Suppressor macrophage treated with lipopolysaccharide for 4 hours (primary cell): ENCODE measurements around the gene FAM120B.
"Not testable (repeated sequence)": the region's sequence is repeated elsewhere in the genome, so short reads cannot be mapped to it uniquely, and the experiment has no call there.

Experiments
- DNase-seq: peaks from one replicate; pipeline ENCODE4 v3.0.0-alpha.2; 2020

The FAM120B gene

GRCh38 chr6:170398743-170399369 lies 92.3 kb downstream of the FAM120B start:
- not testable (repeated sequence) for DNase-seq

GRCh38 chr6:170399955-170400558 lies 93.5 kb downstream of the FAM120B start:
- not testable (repeated sequence) for DNase-seq

- no peak for DNase-seq
Measured at GRCh38 chr6:170402318-170403040, 95.9 kb downstream of the FAM120B start.

GRCh38 chr6:170403451-170403850 lies 96.9 kb downstream of the FAM120B start:
- no peak for DNase-seq

- no peak for DNase-seq
Measured at GRCh38 chr6:170404036-170404435, 97.5 kb downstream of the FAM120B start.

GRCh38 chr6:170404697-170405096 lies 98.1 kb downstream of the FAM120B start:
- no peak for DNase-seq

GRCh38 chr6:170405311-170405975 lies 98.9 kb downstream of the FAM120B start:
- DNase-seq, result peak; percentile 24

GRCh38 chr6:170407200-170407599 lies 100.6 kb downstream of the FAM120B start:
- DNase-seq, result no peak

- no peak for DNase-seq
Measured at GRCh38 chr6:170407932-170408331, 101.4 kb downstream of the FAM120B start.

GRCh38 chr6:170409746-170410145 lies 103.2 kb downstream of the FAM120B start:
- not testable (repeated sequence) for DNase-seq

GRCh38 chr6:170410241-170410640 lies 103.7 kb downstream of the FAM120B start:
- DNase-seq, result no peak

GRCh38 chr6:170415318-170415717 lies 108.8 kb downstream of the FAM120B start:
- DNase-seq, result no peak

- no peak for DNase-seq
Measured at GRCh38 chr6:170416303-170416702, 109.7 kb downstream of the FAM120B start.

GRCh38 chr6:170416959-170417606 lies 110.5 kb downstream of the FAM120B start:
- no peak for DNase-seq

- DNase-seq, result no peak
Measured at GRCh38 chr6:170417881-170418280, 111.3 kb downstream of the FAM120B start.

- DNase-seq, result no peak
Measured at GRCh38 chr6:170420283-170420682, 113.7 kb downstream of the FAM120B start.

GRCh38 chr6:170420791-170421776 lies 114.5 kb downstream of the FAM120B start:
- DNase-seq, result no peak

- no peak for DNase-seq
Measured at GRCh38 chr6:170421921-170422320, 115.4 kb downstream of the FAM120B start.

GRCh38 chr6:170423030-170423429 lies 116.5 kb downstream of the FAM120B start:
- no peak for DNase-seq

GRCh38 chr6:170423814-170424603 lies 117.5 kb downstream of the FAM120B start:
- no peak for DNase-seq

- no peak for DNase-seq
Measured at GRCh38 chr6:170424604-170425126, 118.1 kb downstream of the FAM120B start.
